MCF 10A (cell line): Measurements from ENCODE around the gene ATP6V0A1. TPM values are rescaled to one million over a fixed set of nuclear protein-coding genes. Genes with fewer than 3 reads are reported as not detected.
"Not testable (repeated sequence)": the region's sequence is repeated elsewhere in the genome, so short reads cannot be mapped to it uniquely, and the experiment has no call there.

Experiments used
- BruUV-seq: library from RNA; stranded (reverse); fragments of 400-500 nt; replicated peaks from 2 replicates; lab custom pipeline; 2021; lab: Mats Ljungman, UMichigan
- CTCF ChIA-PET: fragments of 300-600 bp; sonication (Branson Sonifier 250); formaldehyde crosslinking; extraction: SDS; loops from one replicate; lab custom pipeline; 2021; ENCODE audit warnings: antibody characterized with exemption, inconsistent platforms; lab: Yijun Ruan, JAX
- POLR2A ChIA-PET: fragments of 300-600, 350-650 bp; sonication (Branson Sonifier 250); formaldehyde crosslinking; extraction: SDS; loops from one replicate; lab custom pipeline; 2020; ENCODE audit warnings: antibody characterized with exemption, inconsistent platforms; lab: Yijun Ruan, JAX
- DNase-seq: peaks from one replicate; pipeline ENCODE4 v3.0.0-alpha.2; 2018; ENCODE audit not compliant: unreplicated experiment
- H3K27ac Mint-ChIP-seq: one replicate; pipeline ENCODE4 v1.8.0; 2022; ENCODE audit warnings: mild to moderate bottlenecking, low read depth, mixed read lengths; ENCODE audit not compliant: unreplicated experiment
- H3K27me3 Mint-ChIP-seq: one replicate; pipeline ENCODE4 v1.8.0; 2022; ENCODE audit warnings: mixed read lengths; ENCODE audit not compliant: insufficient read depth, unreplicated experiment
- H3K36me3 Mint-ChIP-seq: one replicate; pipeline ENCODE4 v1.8.0; 2022; ENCODE audit warnings: mild to moderate bottlenecking, moderate library complexity, mixed read lengths; ENCODE audit not compliant: insufficient read depth, unreplicated experiment
- H3K4me1 Mint-ChIP-seq: one replicate; pipeline ENCODE4 v1.8.0; 2022; ENCODE audit warnings: mixed read lengths; ENCODE audit not compliant: insufficient read depth, unreplicated experiment
- H3K4me3 Mint-ChIP-seq: one replicate; pipeline ENCODE4 v1.8.0; 2022; ENCODE audit warnings: mild to moderate bottlenecking, moderate library complexity, mixed read lengths; ENCODE audit not compliant: unreplicated experiment
- H3K9me3 Mint-ChIP-seq: one replicate; pipeline ENCODE4 v1.8.0; 2022; ENCODE audit warnings: mixed read lengths; ENCODE audit not compliant: unreplicated experiment
- CTCF ChIP-seq: fragments of 200-600 bp; IDR thresholded peaks from one replicate; pipeline ENCODE4 v1.8.0; 2022; ENCODE audit warnings: antibody characterized with exemption, mild to moderate bottlenecking; ENCODE audit not compliant: unreplicated experiment
- intact Hi-C: fragments of 100-400 bp; cut with micrococcal nuclease; formaldehyde crosslinking; loops from 2 replicates; pipeline ENCODE4 v1.14.1; 2022
- total RNA-seq: library from RNA; stranded (reverse); gene quantifications from 2 replicates; pipeline ENCODE4 v1.2.3, GENCODE V29; 2022

ATP6V0A1 gene
- total RNA-seq, 1 experiment from 2014 or later: 56.0 TPM

GRCh38 chr17:42441371-42442195 is 17.1 kb upstream of the ATP6V0A1 start:
- H3K36me3 Mint-ChIP-seq: no peaks in the 10 kb centered on the region
- BruUV-seq: no TSS peak
- POLR2A ChIA-PET: interaction anchor here (0.6 to 2.7 kb wide), 7 partner anchors 12 to 76 kb away, joined by 3 to 9 read pairs (median 3); partner anchors contain the start of genes CAVIN1 and STAT3
- intact Hi-C loops: no loop called here
- no peak overlapping the region for H3K27ac Mint-ChIP-seq
- CTCF ChIA-PET: interaction anchor here (0.6 to 1.3 kb wide), 4 partner anchors 9 to 87 kb away, joined by 3 to 4 read pairs (median 3); no protein-coding TSS in a partner anchor
- no peak overlapping the region for H3K4me3 Mint-ChIP-seq
- no peaks in the 10 kb centered on the region for H3K27me3 Mint-ChIP-seq
- no peaks in the 10 kb centered on the region for H3K9me3 Mint-ChIP-seq
- no peak for DNase-seq
- peaks cover 3% of the 10 kb centered on the region for H3K4me1 Mint-ChIP-seq
- no peak for TF ChIP-seq CTCF

GRCh38 chr17:42442196-42442565 is 16.5 kb upstream of the ATP6V0A1 start:
- CTCF ChIA-PET: interaction anchor here (1.2 to 1.3 kb wide), 2 partner anchors 11 to 17 kb away, joined by 3 to 4 read pairs; no protein-coding TSS in a partner anchor
- no peak for DNase-seq
- intact Hi-C loops: no loop called here
- Mint-ChIP-seq H3K4me1 (no peaks in the 10 kb centered on the region), H3K9me3 (no peaks in the 10 kb centered on the region), H3K4me3 (no peak overlapping the region), H3K27ac (no peak overlapping the region), H3K36me3 (no peaks in the 10 kb centered on the region), H3K27me3 (no peaks in the 10 kb centered on the region)
- BruUV-seq: no TSS peak
- POLR2A ChIA-PET: interaction anchor here (1.0 to 2.7 kb wide), 3 partner anchors 14 to 77 kb away, joined by 3 to 9 read pairs (median 3); partner anchors contain the start of gene CAVIN1
- no peak for TF ChIP-seq CTCF

- H3K4me1 Mint-ChIP-seq, CTCF ChIA-PET, H3K4me3 Mint-ChIP-seq, H3K9me3 Mint-ChIP-seq, BruUV-seq, POLR2A ChIA-PET, H3K27ac Mint-ChIP-seq, H3K36me3 Mint-ChIP-seq, intact Hi-C loops, DNase-seq, H3K27me3 Mint-ChIP-seq: not testable (repeated sequence)
Measured at GRCh38 chr17:42449176-42449575, 9.5 kb upstream of the ATP6V0A1 start.

- intact Hi-C loops, H3K27me3 Mint-ChIP-seq, H3K27ac Mint-ChIP-seq, H3K4me3 Mint-ChIP-seq, H3K9me3 Mint-ChIP-seq, H3K36me3 Mint-ChIP-seq, POLR2A ChIA-PET, BruUV-seq, H3K4me1 Mint-ChIP-seq, DNase-seq: not testable (repeated sequence)
- CTCF ChIA-PET: interaction anchor here (0.7 kb wide), 1 partner anchor 109 kb away, joined by 3 read pairs; no protein-coding TSS in a partner anchor
Measured at GRCh38 chr17:42449838-42450237, 8.8 kb upstream of the ATP6V0A1 start.

GRCh38 chr17:42451270-42451669 is 7.4 kb upstream of the ATP6V0A1 start:
- H3K9me3 Mint-ChIP-seq, H3K36me3 Mint-ChIP-seq, BruUV-seq, H3K27ac Mint-ChIP-seq, H3K4me3 Mint-ChIP-seq, H3K4me1 Mint-ChIP-seq, H3K27me3 Mint-ChIP-seq, POLR2A ChIA-PET, DNase-seq, intact Hi-C loops: not testable (repeated sequence)
- CTCF ChIA-PET: interaction anchor here (0.9 kb wide), 1 partner anchor 27 kb away, joined by 3 read pairs; no protein-coding TSS in a partner anchor
